Natural killer cell treated with Interleukin-12 subunit alpha and Interleukin-12 subunit beta and Interleukin-15 and Interleukin-18, amount 100 ng/mL, for 72 hours (primary cell): ENCODE results near the gene TMEM218. TPM values are rescaled to one million over a fixed set of nuclear protein-coding genes. Genes with fewer than 3 reads are reported as not detected.
"Not testable (repeated sequence)": the region's sequence is repeated elsewhere in the genome, so short reads cannot be mapped to it uniquely, and the experiment has no call there.

Experiments used
- ATAC-seq, 2 donors: fragments of 150-1000 bp; cut with Tn5 transposase in 1 of 2; sonication (Bioruptor Pico), chemical (Tn5 transposase) in 1 of 2; 2 replicates each; pipeline ENCODE4 v1.10.0; 2021
- DNase-seq: peaks from one replicate; pipeline ENCODE4 v3.0.0; 2022; ENCODE audit warnings: low spot score
- H3K27ac Mint-ChIP-seq, 2 donors: 1 replicate in 1 of 2; 2 replicates in 1 of 2; pipeline ENCODE4 v1.8.0; 2022; ENCODE audit warnings: mixed read lengths in 2 of 2, mild to moderate bottlenecking in 1 of 2, moderate library complexity in 1 of 2
- H3K27me3 Mint-ChIP-seq, 2 donors: 1 replicate in 1 of 2; 2 replicates in 1 of 2; pipeline ENCODE4 v1.8.0; 2022; ENCODE audit warnings: mixed read lengths in 2 of 2
- H3K36me3 Mint-ChIP-seq: one replicate; pipeline ENCODE4 v1.8.0; 2022; ENCODE audit warnings: mixed read lengths
- H3K4me1 Mint-ChIP-seq, 2 donors: 1 replicate in 1 of 2; 2 replicates in 1 of 2; pipeline ENCODE4 v1.8.0; 2022; ENCODE audit warnings: low read depth in 2 of 2, mixed read lengths in 2 of 2, mild to moderate bottlenecking in 1 of 2
- H3K4me3 Mint-ChIP-seq: one replicate; pipeline ENCODE4 v1.8.0; 2022; ENCODE audit warnings: mixed read lengths
- H3K9me3 Mint-ChIP-seq: 2 replicates; pipeline ENCODE4 v1.8.0; 2022; ENCODE audit warnings: mixed read lengths
- total RNA-seq, 2 donors: library from RNA; stranded (reverse); gene quantifications; one replicate each; pipeline ENCODE4 v1.2.3, GENCODE V29; 2022

Gene TMEM218
- total RNA-seq, 2 donors from 2014 or later: 14.2 to 19.7 TPM

GRCh38 chr11:125062218-125062930, 49.1 kb downstream of the TMEM218 start:
- peak overlapping the region; percentile 3 to 27 for H3K27ac Mint-ChIP-seq
- H3K4me3 Mint-ChIP-seq: peak overlapping the region; percentile 84
- H3K4me1 Mint-ChIP-seq: peaks cover 9 to 10% of the 10 kb centered on the region in 2 donors
- peaks cover 6 to 13% of the 10 kb centered on the region in 2 donors for H3K27me3 Mint-ChIP-seq
- ATAC-seq (no peak), DNase-seq (no peak)
- H3K36me3 Mint-ChIP-seq: no peaks in the 10 kb centered on the region
- no peaks in the 10 kb centered on the region for H3K9me3 Mint-ChIP-seq

- no peak overlapping the region for H3K27ac Mint-ChIP-seq
- no peaks in the 10 kb centered on the region for H3K36me3 Mint-ChIP-seq
- no peak overlapping the region for H3K4me3 Mint-ChIP-seq
- peaks cover 9 to 10% of the 10 kb centered on the region in 2 donors for H3K4me1 Mint-ChIP-seq
- ATAC-seq: no peak
- no peaks in the 10 kb centered on the region for H3K9me3 Mint-ChIP-seq
- DNase-seq: no peak
- peaks cover 5 to 13% of the 10 kb centered on the region in 2 donors for H3K27me3 Mint-ChIP-seq
These were observed 50.1 kb downstream of the TMEM218 start for GRCh38 chr11:125061281-125061680.

DNA sequence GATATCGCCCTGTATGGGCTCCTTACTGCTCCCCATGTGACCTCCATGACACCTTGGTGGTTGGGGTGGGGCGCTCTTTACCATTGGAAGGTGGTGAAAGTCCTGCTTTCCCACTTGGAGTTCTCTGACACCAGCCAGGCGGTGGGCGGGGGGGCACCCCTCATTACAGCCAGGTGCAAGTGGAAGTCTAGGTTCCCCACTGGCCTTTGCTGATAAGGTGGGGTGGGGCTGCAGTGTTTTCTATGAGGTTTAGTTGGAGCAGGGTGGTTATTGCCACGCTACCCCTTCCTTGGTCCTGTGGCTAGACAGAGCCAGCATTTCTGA, 53.8 kb downstream of the TMEM218 start:
- Mint-ChIP-seq H3K36me3 (no peaks in the 10 kb centered on the region), H3K27me3 (peaks cover 0 to 8% of the 10 kb centered on the region in 2 donors), H3K4me1 (peaks cover 7 to 8% of the 10 kb centered on the region in 2 donors), H3K4me3 (no peak overlapping the region), H3K9me3 (no peaks in the 10 kb centered on the region), H3K27ac (no peak overlapping the region)
- ATAC-seq (no peak), DNase-seq (no peak)

DNA sequence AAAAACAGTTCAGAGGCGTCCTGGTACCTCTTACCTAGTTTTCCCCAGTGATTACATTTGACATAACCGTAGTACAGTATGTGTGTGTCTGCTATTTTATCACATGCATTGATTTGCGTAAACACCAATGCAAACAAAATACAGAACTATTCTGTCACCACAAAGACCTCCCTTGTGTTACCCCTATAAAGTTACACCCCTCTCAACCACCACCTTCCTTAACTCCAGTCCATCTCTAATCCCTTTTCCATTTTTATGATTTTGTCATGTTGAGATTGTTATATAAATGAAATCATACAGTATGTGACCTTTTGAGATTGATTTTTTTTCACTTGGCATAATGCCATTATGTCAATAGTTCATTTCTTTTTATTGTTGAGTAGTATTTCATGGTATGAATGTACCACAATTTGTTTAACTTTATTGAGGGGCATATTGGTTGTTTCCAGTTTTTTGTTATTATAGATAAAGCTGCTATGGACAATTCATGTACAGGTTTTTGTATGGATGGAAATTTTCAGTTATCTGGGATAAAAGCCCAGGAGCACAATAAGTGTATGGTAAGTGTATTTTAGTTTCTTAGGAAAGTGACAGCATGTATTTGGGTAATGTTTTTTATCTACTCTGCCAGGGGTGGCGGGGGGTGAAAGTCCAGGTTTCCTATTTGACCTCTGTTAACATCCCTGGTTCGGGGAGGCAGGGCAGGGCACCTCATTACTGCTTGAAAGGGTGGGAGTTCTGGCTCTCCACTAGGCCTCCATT, 54.3 kb downstream of the TMEM218 start:
- H3K36me3 Mint-ChIP-seq: no peaks in the 10 kb centered on the region
- H3K4me1 Mint-ChIP-seq: peaks cover 3 to 5% of the 10 kb centered on the region in 2 donors
- no peak overlapping the region for H3K27ac Mint-ChIP-seq
- no peaks in the 10 kb centered on the region for H3K9me3 Mint-ChIP-seq
- H3K4me3 Mint-ChIP-seq: no peak overlapping the region
- no peak for ATAC-seq
- DNase-seq: no peak
- H3K27me3 Mint-ChIP-seq: peaks cover 0 to 4% of the 10 kb centered on the region in 2 donors

- not testable (repeated sequence) for H3K4me3 Mint-ChIP-seq, H3K9me3 Mint-ChIP-seq, H3K4me1 Mint-ChIP-seq, H3K27me3 Mint-ChIP-seq, H3K27ac Mint-ChIP-seq, ATAC-seq, DNase-seq, H3K36me3 Mint-ChIP-seq
These were observed 55.3 kb downstream of the TMEM218 start for GRCh38 chr11:125056111-125056510.

DNA sequence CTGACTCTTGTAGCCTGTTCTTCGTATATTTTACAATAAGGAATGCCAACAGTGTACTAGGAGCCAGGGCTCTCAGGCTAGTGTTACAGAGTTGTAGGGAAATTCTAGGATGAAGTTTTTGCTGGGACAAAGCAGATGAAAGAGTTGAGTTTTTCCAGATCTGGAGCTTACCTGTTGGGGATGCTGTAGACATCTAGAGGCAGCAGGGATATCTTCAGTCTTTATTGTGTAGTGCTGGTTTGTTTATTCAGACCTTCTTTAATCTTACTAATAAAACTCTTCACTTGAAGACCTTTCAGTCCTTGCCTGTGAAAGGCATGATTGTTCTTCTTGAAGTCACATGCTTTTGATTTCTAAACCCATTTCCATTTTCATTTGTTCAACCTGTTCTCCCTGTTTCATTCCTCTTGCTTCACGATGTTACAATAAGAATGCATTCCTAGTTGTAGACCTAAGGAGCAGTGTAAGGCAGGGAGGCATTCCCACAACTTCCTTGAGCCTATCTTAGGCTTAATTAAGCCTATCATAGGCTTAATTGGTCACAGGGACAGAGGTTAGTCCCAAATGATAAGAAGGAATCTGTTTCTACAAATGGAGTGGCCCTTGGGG, 56.2 kb downstream of the TMEM218 start:
- H3K4me3 Mint-ChIP-seq: no peak overlapping the region
- no peaks in the 10 kb centered on the region for H3K9me3 Mint-ChIP-seq
- H3K36me3 Mint-ChIP-seq: no peaks in the 10 kb centered on the region
- no peak overlapping the region for H3K27ac Mint-ChIP-seq
- peaks cover 0 to 4% of the 10 kb centered on the region in 2 donors for H3K4me1 Mint-ChIP-seq
- DNase-seq (no peak), ATAC-seq (no peak)
- H3K27me3 Mint-ChIP-seq: no peaks in the 10 kb centered on the region

- Mint-ChIP-seq H3K9me3 (no peaks in the 10 kb centered on the region), H3K27ac (no peak overlapping the region), H3K4me1 (peaks cover 0 to 4% of the 10 kb centered on the region in 2 donors), H3K36me3 (no peaks in the 10 kb centered on the region), H3K27me3 (no peaks in the 10 kb centered on the region), H3K4me3 (no peak overlapping the region)
- peak in 1 of 2 donors; percentile 56 for ATAC-seq
- no peak for DNase-seq
These were observed 58.3 kb downstream of the TMEM218 start for GRCh38 chr11:125053167-125053566.

- Mint-ChIP-seq H3K4me1 (peaks cover 0 to 4% of the 10 kb centered on the region in 2 donors), H3K27ac (no peak overlapping the region), H3K36me3 (no peaks in the 10 kb centered on the region), H3K9me3 (no peaks in the 10 kb centered on the region), H3K27me3 (no peaks in the 10 kb centered on the region), H3K4me3 (no peak overlapping the region)
- no peak for ATAC-seq
- no peak for DNase-seq
These were observed 59.4 kb downstream of the TMEM218 start for GRCh38 chr11:125052047-125052446.

DNA sequence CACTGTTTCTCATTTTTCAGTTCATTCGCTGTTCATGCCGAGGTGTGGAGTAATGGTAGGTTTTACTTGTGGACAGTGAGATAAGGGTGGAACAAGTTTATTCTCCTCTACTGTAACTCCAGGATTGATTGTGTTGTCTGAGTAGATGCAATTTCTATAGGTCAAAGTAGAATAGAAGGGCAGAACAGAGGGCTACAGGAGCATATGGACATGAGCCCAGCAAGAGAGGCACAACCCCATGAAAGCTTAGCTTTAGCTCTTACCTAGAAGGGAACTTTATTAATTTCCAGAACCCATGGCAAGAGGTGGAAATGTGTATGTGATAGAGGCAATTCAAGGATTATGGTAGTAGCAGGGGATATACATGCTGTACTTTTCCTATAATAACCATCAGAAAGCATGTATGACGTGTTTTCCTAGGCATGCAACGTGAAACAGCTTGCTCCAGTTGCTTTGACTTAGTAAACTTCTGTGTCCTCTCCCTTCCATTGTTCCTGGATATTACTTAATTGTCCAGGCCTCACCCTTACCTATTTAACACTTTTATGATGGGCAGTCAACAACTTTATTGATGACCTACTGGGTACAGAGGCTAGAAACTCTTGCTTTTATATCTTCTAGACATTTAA, 62.1 kb downstream of the TMEM218 start:
- Mint-ChIP-seq H3K4me1 (peaks cover 0 to 4% of the 10 kb centered on the region in 2 donors), H3K36me3 (no peaks in the 10 kb centered on the region), H3K9me3 (no peaks in the 10 kb centered on the region), H3K27me3 (no peaks in the 10 kb centered on the region), H3K4me3 (no peak overlapping the region), H3K27ac (no peak overlapping the region)
- no peak for DNase-seq
- no peak for ATAC-seq

Other genes with a start within 250 kb of the TMEM218 start
- 1 to 10 TPM; 5.3 to 7.9 TPM for gene ROBO3, start 246.2 kb downstream of the TMEM218 start, total RNA-seq
- not detected for gene ROBO4, start 213.8 kb downstream of the TMEM218 start, total RNA-seq
- not detected for gene HEPN1, start 192.4 kb downstream of the TMEM218 start, total RNA-seq
- not detected for gene HEPACAM, start 175.6 kb downstream of the TMEM218 start, total RNA-seq
- gene CCDC15, start 157.4 kb downstream of the TMEM218 start, total RNA-seq: 1 to 10 TPM; 2.7 to 6.8 TPM
- gene SLC37A2, start 48.3 kb downstream of the TMEM218 start, total RNA-seq: 1 to 10 TPM in 1 of 2 donors, under 1 TPM in 1; 0.36 to 1.0 TPM
- not detected for gene PKNOX2, start 53.1 kb upstream of the TMEM218 start, total RNA-seq